ENCODE results near the gene KRT6A. TPM values are rescaled to one million over a fixed set of nuclear protein-coding genes. Genes with fewer than 3 reads are reported as not detected.

KRT6A gene
- total and polyA plus RNA-seq, 4 donors, result 0.02 to 0.05 TPM; not detected in 2

DNA sequence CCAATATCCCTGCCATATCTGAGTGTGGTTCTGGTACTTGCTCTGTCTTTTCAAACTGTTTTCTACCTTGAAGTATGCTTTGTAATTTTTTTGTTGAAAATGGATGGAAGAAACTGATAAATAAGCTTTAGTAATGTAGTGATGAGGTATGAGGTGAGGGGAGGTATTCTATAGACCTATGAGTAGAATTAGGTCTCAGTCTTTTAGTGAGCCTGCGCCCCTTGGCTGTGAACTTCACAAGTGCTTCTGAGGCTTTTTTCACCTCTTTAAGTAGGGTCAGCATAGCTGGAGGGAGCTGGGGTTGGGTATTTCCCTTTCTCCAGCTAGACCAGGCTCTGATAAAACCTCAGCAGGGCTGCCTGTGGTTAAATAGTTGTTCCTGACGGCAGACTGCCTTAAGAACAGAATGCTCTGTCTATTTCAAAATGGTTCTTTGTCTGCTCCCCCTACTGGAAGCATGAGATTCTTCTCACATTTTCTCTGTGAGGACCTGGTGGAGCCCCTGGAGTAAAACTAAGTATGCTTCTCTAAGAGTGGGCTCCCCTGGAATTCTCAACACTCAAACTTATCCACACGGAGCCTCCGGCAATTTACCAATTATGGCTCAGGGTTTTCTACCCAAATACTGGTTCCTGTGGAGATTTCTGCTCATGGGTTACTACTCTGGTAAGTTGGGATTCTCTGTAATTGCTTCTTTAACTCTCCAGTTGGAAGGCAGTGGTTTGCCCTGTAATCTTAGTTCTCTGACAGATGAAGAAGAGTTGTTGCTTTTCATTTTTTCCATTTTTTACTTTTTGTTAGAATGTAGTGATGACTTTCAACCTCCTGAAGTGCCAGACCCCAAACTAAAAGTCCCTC, 14.0 kb upstream of the KRT6A start:
- 35% methylated on average over 4 of the region's 4 CpGs for WGBS
- DNase-seq (ENCODE audit: low spot score), result peak; percentile 31
- H3K27ac ChIP-seq (ENCODE audit: low read depth in 1 of 2, low read length in 2 of 2), result no peak overlapping the region
- peaks cover 0 to 7% (median 2%) of the 10 kb centered on the region in 4 donors for H3K27me3 ChIP-seq (ENCODE audit: control insufficient read depth in 4 of 4, insufficient read depth in 4 of 4, low read length in 3 of 4)
- peaks cover 0 to 2% (median 0%) of the 10 kb centered on the region in 4 donors for H3K4me1 ChIP-seq (ENCODE audit: control insufficient read depth in 4 of 4, insufficient read depth in 4 of 4, low read length in 3 of 4)
- no peak for TF ChIP-seq HNF4G (IDR thresholded peaks at IDR 0.05)
- TF ChIP-seq RAD21 (IDR thresholded peaks at IDR 0.05), result peak; percentile 60 to 74
- TF ChIP-seq CTCF (IDR thresholded peaks at IDR 0.05; ENCODE audit: low read depth, low read length, missing input control), result peak; percentile 51
- H3K9ac ChIP-seq (ENCODE audit: low read depth in 1 of 2, low read length in 2 of 2), result no peak overlapping the region
- peaks cover 0 to 14% (median under 1%) of the 10 kb centered on the region in 4 donors for H3K9me3 ChIP-seq (ENCODE audit: control insufficient read depth in 4 of 4, low read length in 3 of 4)
- no peak overlapping the region for H3K4me3 ChIP-seq (ENCODE audit: low read depth in 1 of 3, low read length in 3 of 3)
- H3K36me3 ChIP-seq (ENCODE audit: control insufficient read depth in 4 of 4, insufficient read depth in 3 of 4, low read depth in 1 of 4, low read length in 3 of 4), result no peaks in the 10 kb centered on the region

GRCh38 chr12:52502877-52503276, 9.8 kb upstream of the KRT6A start:
- WGBS, result 91% methylated on average over 1 of the region's 1 CpG
- Histone ChIP-seq H3K27me3 (ENCODE audit: control insufficient read depth in 4 of 4, insufficient read depth in 4 of 4, low read length in 3 of 4) (peaks cover 0 to 2% (median 0%) of the 10 kb centered on the region in 4 donors), H3K27ac (ENCODE audit: low read depth in 1 of 2, low read length in 2 of 2) (no peak overlapping the region), H3K9ac (ENCODE audit: low read depth in 1 of 2, low read length in 2 of 2) (no peak overlapping the region), H3K4me3 (ENCODE audit: low read depth in 1 of 3, low read length in 3 of 3) (no peak overlapping the region), H3K9me3 (ENCODE audit: control insufficient read depth in 4 of 4, low read length in 3 of 4) (peaks cover 0 to 7% (median 0%) of the 10 kb centered on the region in 4 donors), H3K36me3 (ENCODE audit: control insufficient read depth in 4 of 4, insufficient read depth in 3 of 4, low read depth in 1 of 4, low read length in 3 of 4) (no peaks in the 10 kb centered on the region), H3K4me1 (ENCODE audit: control insufficient read depth in 4 of 4, insufficient read depth in 4 of 4, low read length in 3 of 4) (peaks cover 0 to 2% (median 0%) of the 10 kb centered on the region in 4 donors)
- DNase-seq (ENCODE audit: low spot score), result no peak
- TF ChIP-seq ZBTB33 (IDR thresholded peaks at IDR 0.05) (no peak), TAF1 (conservative IDR thresholded peaks at IDR 0.05) (no peak), NR2F2 (IDR thresholded peaks at IDR 0.05) (no peak), YY1 (IDR thresholded peaks at IDR 0.05) (no peak), MAX (IDR thresholded peaks at IDR 0.05) (no peak), RAD21 (IDR thresholded peaks at IDR 0.05) (no peak), FOXA2 (IDR thresholded peaks at IDR 0.05) (no peak), GABPA (IDR thresholded peaks at IDR 0.05 in 1 of 2, conservative IDR thresholded peaks at IDR 0.05 in 1 of 2) (no peak), SP1 (IDR thresholded peaks at IDR 0.05) (no peak), RXRA (IDR thresholded peaks at IDR 0.05) (no peak), HNF4G (IDR thresholded peaks at IDR 0.05) (no peak), FOXA1 (IDR thresholded peaks at IDR 0.05) (no peak)
- TF ChIP-seq, protein P1, sequence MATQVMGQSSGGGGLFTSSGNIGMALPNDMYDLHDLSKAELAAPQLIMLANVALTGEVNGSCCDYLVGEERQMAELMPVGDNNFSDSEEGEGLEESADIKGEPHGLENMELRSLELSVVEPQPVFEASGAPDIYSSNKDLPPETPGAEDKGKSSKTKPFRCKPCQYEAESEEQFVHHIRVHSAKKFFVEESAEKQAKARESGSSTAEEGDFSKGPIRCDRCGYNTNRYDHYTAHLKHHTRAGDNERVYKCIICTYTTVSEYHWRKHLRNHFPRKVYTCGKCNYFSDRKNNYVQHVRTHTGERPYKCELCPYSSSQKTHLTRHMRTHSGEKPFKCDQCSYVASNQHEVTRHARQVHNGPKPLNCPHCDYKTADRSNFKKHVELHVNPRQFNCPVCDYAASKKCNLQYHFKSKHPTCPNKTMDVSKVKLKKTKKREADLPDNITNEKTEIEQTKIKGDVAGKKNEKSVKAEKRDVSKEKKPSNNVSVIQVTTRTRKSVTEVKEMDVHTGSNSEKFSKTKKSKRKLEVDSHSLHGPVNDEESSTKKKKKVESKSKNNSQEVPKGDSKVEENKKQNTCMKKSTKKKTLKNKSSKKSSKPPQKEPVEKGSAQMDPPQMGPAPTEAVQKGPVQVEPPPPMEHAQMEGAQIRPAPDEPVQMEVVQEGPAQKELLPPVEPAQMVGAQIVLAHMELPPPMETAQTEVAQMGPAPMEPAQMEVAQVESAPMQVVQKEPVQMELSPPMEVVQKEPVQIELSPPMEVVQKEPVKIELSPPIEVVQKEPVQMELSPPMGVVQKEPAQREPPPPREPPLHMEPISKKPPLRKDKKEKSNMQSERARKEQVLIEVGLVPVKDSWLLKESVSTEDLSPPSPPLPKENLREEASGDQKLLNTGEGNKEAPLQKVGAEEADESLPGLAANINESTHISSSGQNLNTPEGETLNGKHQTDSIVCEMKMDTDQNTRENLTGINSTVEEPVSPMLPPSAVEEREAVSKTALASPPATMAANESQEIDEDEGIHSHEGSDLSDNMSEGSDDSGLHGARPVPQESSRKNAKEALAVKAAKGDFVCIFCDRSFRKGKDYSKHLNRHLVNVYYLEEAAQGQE (IDR thresholded peaks at IDR 0.05), result no peak
- TF ChIP-seq, protein P2, sequence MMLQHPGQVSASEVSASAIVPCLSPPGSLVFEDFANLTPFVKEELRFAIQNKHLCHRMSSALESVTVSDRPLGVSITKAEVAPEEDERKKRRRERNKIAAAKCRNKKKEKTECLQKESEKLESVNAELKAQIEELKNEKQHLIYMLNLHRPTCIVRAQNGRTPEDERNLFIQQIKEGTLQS (IDR thresholded peaks at IDR 0.05), result no peak
